Fibroblast of lung (primary cell): ENCODE measurements around the gene LBR.

Source experiments
- EZH2 ChIP-seq: IDR thresholded peaks from 2 replicates; pipeline ENCODE4 v1.5.1; 2012; ENCODE audit warnings: low read length, control low read depth, mild to moderate bottlenecking; ENCODE audit errors: missing control alignments
- TF ChIP-seq, protein P1 (sequence below), 2 donors: IDR thresholded peaks in 1 of 2; conservative IDR thresholded peaks in 1 of 2; 1 replicate in 1 of 2; 2 replicates in 1 of 2; pipeline ENCODE4 v1.5.1; 2011 to 2012; ENCODE audit warnings: low read length in 2 of 2, control low read depth in 1 of 2, inconsistent platforms in 1 of 2, low read depth in 1 of 2, mild to moderate bottlenecking in 1 of 2

DNA sequence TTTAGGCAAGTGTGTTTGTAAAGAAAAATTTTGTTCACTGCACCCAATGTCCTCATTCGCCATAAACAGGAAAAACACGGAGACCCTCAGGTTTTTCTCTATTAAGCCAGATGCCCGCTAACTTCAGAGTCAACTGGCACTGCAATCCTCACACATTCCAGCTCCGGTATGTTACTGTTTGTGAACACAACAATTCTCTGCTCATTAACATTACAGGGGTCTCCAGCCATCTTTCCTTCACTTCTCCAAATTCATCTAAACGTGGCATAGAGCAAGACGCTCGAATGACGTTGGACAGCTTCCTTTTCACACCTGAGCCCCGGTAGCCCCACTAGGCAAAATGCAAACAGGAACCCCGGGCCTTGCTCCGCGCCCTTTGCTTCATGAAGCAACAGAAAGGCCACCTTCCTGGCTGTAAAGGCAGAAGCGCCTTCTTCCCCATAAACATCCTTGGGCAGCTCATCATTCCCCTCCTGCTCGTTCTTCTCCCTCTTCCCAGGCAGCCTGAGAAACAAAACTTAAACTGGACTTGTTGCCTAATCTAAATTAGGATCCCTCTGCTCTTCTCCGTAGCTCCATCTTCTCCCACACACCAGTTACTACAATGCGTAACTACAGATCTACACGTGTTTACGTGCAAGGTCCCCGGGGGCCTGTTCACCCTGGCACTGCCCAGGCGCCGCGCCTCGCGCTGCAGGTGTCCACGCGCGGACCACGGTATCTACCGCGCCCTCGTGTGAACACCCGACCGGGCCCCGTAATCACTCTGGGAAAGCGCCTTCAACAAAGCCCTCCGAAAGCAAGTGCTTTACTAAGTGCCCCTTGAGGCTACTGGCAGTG lies 1.2 kb downstream of the LBR start:
- no peak for TF ChIP-seq EZH2
- TF ChIP-seq, protein P1, sequence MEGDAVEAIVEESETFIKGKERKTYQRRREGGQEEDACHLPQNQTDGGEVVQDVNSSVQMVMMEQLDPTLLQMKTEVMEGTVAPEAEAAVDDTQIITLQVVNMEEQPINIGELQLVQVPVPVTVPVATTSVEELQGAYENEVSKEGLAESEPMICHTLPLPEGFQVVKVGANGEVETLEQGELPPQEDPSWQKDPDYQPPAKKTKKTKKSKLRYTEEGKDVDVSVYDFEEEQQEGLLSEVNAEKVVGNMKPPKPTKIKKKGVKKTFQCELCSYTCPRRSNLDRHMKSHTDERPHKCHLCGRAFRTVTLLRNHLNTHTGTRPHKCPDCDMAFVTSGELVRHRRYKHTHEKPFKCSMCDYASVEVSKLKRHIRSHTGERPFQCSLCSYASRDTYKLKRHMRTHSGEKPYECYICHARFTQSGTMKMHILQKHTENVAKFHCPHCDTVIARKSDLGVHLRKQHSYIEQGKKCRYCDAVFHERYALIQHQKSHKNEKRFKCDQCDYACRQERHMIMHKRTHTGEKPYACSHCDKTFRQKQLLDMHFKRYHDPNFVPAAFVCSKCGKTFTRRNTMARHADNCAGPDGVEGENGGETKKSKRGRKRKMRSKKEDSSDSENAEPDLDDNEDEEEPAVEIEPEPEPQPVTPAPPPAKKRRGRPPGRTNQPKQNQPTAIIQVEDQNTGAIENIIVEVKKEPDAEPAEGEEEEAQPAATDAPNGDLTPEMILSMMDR (conservative IDR thresholded peaks at IDR 0.05 in 1 of 2, IDR thresholded peaks at IDR 0.05 in 1 of 2; ENCODE audit: low read depth in 1 of 2, low read length in 2 of 2): no peak
